Activated CD8-positive, alpha-beta memory T cell treated with anti-CD3 and anti-CD28 coated beads, Interleukin-2, amount 10 ng/mL, durations not matched to agents 7 days and 5 days (primary cell): ENCODE data around the gene ACTN1. TPM values are rescaled to one million over a fixed set of nuclear protein-coding genes. Genes with fewer than 3 reads are reported as not detected.
A peak's percentile ranks its signal among the peaks of the same experiment; 100 is the strongest.

Experiments used
- ATAC-seq: fragments of 150-1000 bp; cut with Tn5 transposase; one replicate; pipeline ENCODE4 v1.10.0; 2021; ENCODE audit warnings: moderate library complexity
- CTCF ChIA-PET: fragments of 350-600 bp; sonication (Branson Sonifier 250); formaldehyde crosslinking; loops from one replicate; lab custom pipeline; 2021; ENCODE audit warnings: antibody characterized with exemption; lab: Charles Lee
- DNase-seq: peaks from one replicate; pipeline ENCODE4 v3.0.0-alpha.2; 2020
- H3K27ac Mint-ChIP-seq: one replicate; pipeline ENCODE4 v1.8.0; 2021; ENCODE audit warnings: mild to moderate bottlenecking, mixed read lengths
- H3K27me3 Mint-ChIP-seq: one replicate; pipeline ENCODE4 v1.8.0; 2021; ENCODE audit warnings: mixed read lengths
- H3K36me3 Mint-ChIP-seq: one replicate; pipeline ENCODE4 v1.8.0; 2021; ENCODE audit warnings: mild to moderate bottlenecking, mixed read lengths
- H3K4me1 Mint-ChIP-seq: one replicate; pipeline ENCODE4 v1.8.0; 2021; ENCODE audit warnings: mixed read lengths
- H3K4me3 Mint-ChIP-seq: one replicate; pipeline ENCODE4 v1.8.0; 2021; ENCODE audit warnings: mild to moderate bottlenecking, moderate library complexity, mixed read lengths
- H3K9me3 Mint-ChIP-seq: one replicate; pipeline ENCODE4 v1.8.0; 2022; ENCODE audit warnings: low read depth, mixed read lengths
- total RNA-seq, 2 experiments: library from RNA; stranded (reverse); gene quantifications; one replicate each; pipeline ENCODE4 v1.2.3, GENCODE V29; 2021

The ACTN1 gene
- total RNA-seq, 2 experiments from 2014 or later, result 26.8 to 56.0 TPM

GRCh38 chr14:69004731-69005431 lies 25.8 kb upstream of the ACTN1 start:
- Mint-ChIP-seq H3K4me1 (no peaks in the 10 kb centered on the region), H3K27ac (no peak overlapping the region), H3K36me3 (no peaks in the 10 kb centered on the region), H3K4me3 (no peak overlapping the region), H3K27me3 (peaks cover 4% of the 10 kb centered on the region), H3K9me3 (no peaks in the 10 kb centered on the region)
- DNase-seq (no peak), ATAC-seq (no peak)
- CTCF ChIA-PET, result no interaction called here

- CTCF ChIA-PET, result interaction anchor here (1.5 kb wide), 1 partner anchor 104 kb away, joined by 4 read pairs; no protein-coding TSS in a partner anchor
- H3K27me3 Mint-ChIP-seq, result peaks cover 4% of the 10 kb centered on the region
- ATAC-seq, result no peak
Observed at GRCh38 chr14:69003626-69004025, 24.5 kb upstream of the ACTN1 start.

GRCh38 chr14:69002069-69002468 lies 23.0 kb upstream of the ACTN1 start:
- CTCF ChIA-PET, result interaction anchor here (0.8 to 2.2 kb wide), 6 partner anchors 13 to 140 kb away, joined by 3 to 7 read pairs (median 4); no protein-coding TSS in a partner anchor
- H3K9me3 Mint-ChIP-seq, result no peaks in the 10 kb centered on the region
- ATAC-seq, result no peak

More at GRCh38 chr14:69003626-69004025, 24.5 kb upstream of the ACTN1 start:
- no peaks in the 10 kb centered on the region for H3K36me3 Mint-ChIP-seq
- H3K9me3 Mint-ChIP-seq, result no peaks in the 10 kb centered on the region
- DNase-seq, result no peak
- H3K4me1 Mint-ChIP-seq, result no peaks in the 10 kb centered on the region
- H3K4me3 Mint-ChIP-seq, result no peak overlapping the region
- no peak overlapping the region for H3K27ac Mint-ChIP-seq

GRCh38 chr14:69001375-69001774 lies 22.3 kb upstream of the ACTN1 start:
- peaks cover 5% of the 10 kb centered on the region for H3K4me1 Mint-ChIP-seq
- no peak for DNase-seq
- H3K27me3 Mint-ChIP-seq, result peaks cover 7% of the 10 kb centered on the region
- H3K4me3 Mint-ChIP-seq, result no peak overlapping the region
- no peak overlapping the region for H3K27ac Mint-ChIP-seq
- no peaks in the 10 kb centered on the region for H3K36me3 Mint-ChIP-seq
- CTCF ChIA-PET, result interaction anchor here (1.4 to 2.2 kb wide), 2 partner anchors 90 to 106 kb away, joined by 4 to 7 read pairs; no protein-coding TSS in a partner anchor
- H3K9me3 Mint-ChIP-seq, result no peaks in the 10 kb centered on the region
- ATAC-seq, result no peak

More at GRCh38 chr14:69002069-69002468, 23.0 kb upstream of the ACTN1 start:
- Mint-ChIP-seq H3K4me1 (peaks cover 4% of the 10 kb centered on the region), H3K36me3 (no peaks in the 10 kb centered on the region), H3K27me3 (peaks cover 7% of the 10 kb centered on the region), H3K27ac (no peak overlapping the region), H3K4me3 (no peak overlapping the region)
- DNase-seq, result no peak

GRCh38 chr14:68998062-68998461 lies 19.0 kb upstream of the ACTN1 start:
- Mint-ChIP-seq H3K4me1 (peaks cover 28% of the 10 kb centered on the region), H3K27me3 (peaks cover 3% of the 10 kb centered on the region), H3K9me3 (no peaks in the 10 kb centered on the region), H3K27ac (no peak overlapping the region), H3K36me3 (peaks cover 11% of the 10 kb centered on the region), H3K4me3 (no peak overlapping the region)
- CTCF ChIA-PET, result no interaction called here
- ATAC-seq (no peak), DNase-seq (no peak)

GRCh38 chr14:68995731-68996130 lies 16.6 kb upstream of the ACTN1 start:
- CTCF ChIA-PET, result no interaction called here
- H3K27me3 Mint-ChIP-seq, result peaks cover 12% of the 10 kb centered on the region
- H3K4me1 Mint-ChIP-seq, result peaks cover 31% of the 10 kb centered on the region
- DNase-seq (no peak), ATAC-seq (no peak)
- H3K36me3 Mint-ChIP-seq, result peaks cover 11% of the 10 kb centered on the region
- H3K27ac Mint-ChIP-seq, result peak overlapping the region; percentile 66
- H3K9me3 Mint-ChIP-seq, result no peaks in the 10 kb centered on the region
- H3K4me3 Mint-ChIP-seq, result no peak overlapping the region

GRCh38 chr14:68994056-68994455 lies 15.0 kb upstream of the ACTN1 start:
- Mint-ChIP-seq H3K9me3 (no peaks in the 10 kb centered on the region), H3K27me3 (peaks cover 16% of the 10 kb centered on the region), H3K36me3 (peaks cover 11% of the 10 kb centered on the region), H3K4me3 (no peak overlapping the region), H3K27ac (no peak overlapping the region), H3K4me1 (peaks cover 31% of the 10 kb centered on the region)
- ATAC-seq (no peak), DNase-seq (no peak)
- CTCF ChIA-PET, result interaction anchor here (0.6 to 1.2 kb wide), 4 partner anchors 12 to 154 kb away, joined by 3 to 4 read pairs (median 4); no protein-coding TSS in a partner anchor

- ATAC-seq (no peak), DNase-seq (no peak)
- H3K4me3 Mint-ChIP-seq, result no peak overlapping the region
- H3K27me3 Mint-ChIP-seq, result peaks cover 26% of the 10 kb centered on the region
- no peaks in the 10 kb centered on the region for H3K9me3 Mint-ChIP-seq
- peaks cover 1% of the 10 kb centered on the region for H3K36me3 Mint-ChIP-seq
- no peak overlapping the region for H3K27ac Mint-ChIP-seq
- peaks cover 12% of the 10 kb centered on the region for H3K4me1 Mint-ChIP-seq
- CTCF ChIA-PET, result interaction anchor here (1.4 kb wide), 1 partner anchor 103 kb away, joined by 3 read pairs; no protein-coding TSS in a partner anchor
Observed at GRCh38 chr14:68987653-68988036, 8.5 kb upstream of the ACTN1 start.

GRCh38 chr14:68986926-68987652 lies 8.0 kb upstream of the ACTN1 start:
- CTCF ChIA-PET, result interaction anchor here (1.5 kb wide), 1 partner anchor 124 kb away, joined by 3 read pairs; no protein-coding TSS in a partner anchor
- peak overlapping the region; percentile 5 for H3K27ac Mint-ChIP-seq
- ATAC-seq (peak; percentile 60), DNase-seq (peak; percentile 48)
- no peaks in the 10 kb centered on the region for H3K9me3 Mint-ChIP-seq
- H3K27me3 Mint-ChIP-seq, result peaks cover 31% of the 10 kb centered on the region
- peaks cover 12% of the 10 kb centered on the region for H3K4me1 Mint-ChIP-seq
- peaks cover 1% of the 10 kb centered on the region for H3K36me3 Mint-ChIP-seq
- H3K4me3 Mint-ChIP-seq, result no peak overlapping the region

- no peak for DNase-seq
- no peaks in the 10 kb centered on the region for H3K9me3 Mint-ChIP-seq
- H3K27me3 Mint-ChIP-seq, result peaks cover 34% of the 10 kb centered on the region
- H3K4me1 Mint-ChIP-seq, result peaks cover 13% of the 10 kb centered on the region
- H3K36me3 Mint-ChIP-seq, result peaks cover 1% of the 10 kb centered on the region
- CTCF ChIA-PET, result interaction anchor here (0.7 to 1.5 kb wide), 2 partner anchors 104 to 123 kb away, joined by 3 read pairs; no protein-coding TSS in a partner anchor
- no peak for ATAC-seq
- no peak overlapping the region for H3K27ac Mint-ChIP-seq
- no peak overlapping the region for H3K4me3 Mint-ChIP-seq
Observed at GRCh38 chr14:68986225-68986624, 7.1 kb upstream of the ACTN1 start.

- H3K9me3 Mint-ChIP-seq, result no peaks in the 10 kb centered on the region
- DNase-seq (no peak), ATAC-seq (no peak)
- H3K4me1 Mint-ChIP-seq, result peaks cover 17% of the 10 kb centered on the region
- peaks cover 1% of the 10 kb centered on the region for H3K36me3 Mint-ChIP-seq
- peaks cover 42% of the 10 kb centered on the region for H3K27me3 Mint-ChIP-seq
- H3K4me3 Mint-ChIP-seq, result no peak overlapping the region
- CTCF ChIA-PET, result no interaction called here
- no peak overlapping the region for H3K27ac Mint-ChIP-seq
Observed at GRCh38 chr14:68984686-68985085, 5.6 kb upstream of the ACTN1 start.

GRCh38 chr14:68983191-68983590 lies 4.1 kb upstream of the ACTN1 start:
- ATAC-seq (no peak), DNase-seq (no peak)
- H3K4me3 Mint-ChIP-seq, result no peak overlapping the region
- no peaks in the 10 kb centered on the region for H3K9me3 Mint-ChIP-seq
- H3K27me3 Mint-ChIP-seq, result peaks cover 41% of the 10 kb centered on the region
- H3K4me1 Mint-ChIP-seq, result peaks cover 14% of the 10 kb centered on the region
- H3K36me3 Mint-ChIP-seq, result peaks cover 1% of the 10 kb centered on the region
- CTCF ChIA-PET, result no interaction called here
- no peak overlapping the region for H3K27ac Mint-ChIP-seq

GRCh38 chr14:68982581-68982980 lies 3.5 kb upstream of the ACTN1 start:
- Mint-ChIP-seq H3K36me3 (peaks cover 1% of the 10 kb centered on the region), H3K27me3 (peaks cover 41% of the 10 kb centered on the region), H3K27ac (no peak overlapping the region), H3K4me3 (no peak overlapping the region), H3K4me1 (peaks cover 16% of the 10 kb centered on the region), H3K9me3 (no peaks in the 10 kb centered on the region)
- DNase-seq (no peak), ATAC-seq (no peak)
- CTCF ChIA-PET, result no interaction called here
